Upper lobe of right lung (tissue), 1 donor: ENCODE measurements around the gene ENPP7. TPM values are rescaled to one million over a fixed set of nuclear protein-coding genes. Genes with fewer than 3 reads are reported as not detected.

Source experiments
- ATAC-seq: fragments of 200-7000 bp; cut with Tn5 transposase; one replicate; pipeline ENCODE4 v1.9.1; 2020; ENCODE audit warnings: mild to moderate bottlenecking, moderate library complexity
- DNase-seq: peaks from one replicate; pipeline ENCODE4 v3.0.0-alpha.2; 2020
- H3K27ac ChIP-seq: fragments of 200-600 bp; one replicate; pipeline ENCODE4 v1.8.0; 2022
- H3K27me3 ChIP-seq: fragments of 200-600 bp; one replicate; pipeline ENCODE4 v1.8.0; 2022; ENCODE audit warnings: mild to moderate bottlenecking
- H3K36me3 ChIP-seq: fragments of 200-600 bp; one replicate; pipeline ENCODE4 v1.8.0; 2022
- H3K4me1 ChIP-seq: fragments of 200-600 bp; one replicate; pipeline ENCODE4 v1.8.0; 2022
- H3K4me3 ChIP-seq: fragments of 200-600 bp; one replicate; pipeline ENCODE4 v1.8.0; 2022; ENCODE audit warnings: mild to moderate bottlenecking
- H3K9me3 ChIP-seq: fragments of 200-600 bp; one replicate; pipeline ENCODE4 v1.8.0; 2022
- intact Hi-C: fragments of 100-400 bp; cut with DNase I; formaldehyde crosslinking; loops from one replicate; pipeline ENCODE4 v1.11.0; 2022
- total RNA-seq: library from RNA; stranded (reverse); fragmentation: NEBNext Ultra II Directional; extraction: Animal tissue kit (Norgen Biotek cat#: 25700); gene quantifications from one replicate; pipeline ENCODE4 v1.2.1, GENCODE V29; 2021
- TF ChIP-seq, protein P1 (sequence below): fragments of 200-600 bp; IDR thresholded peaks from one replicate; pipeline ENCODE4 v1.8.0; 2022; ENCODE audit warnings: antibody characterized with exemption
- donor health status: DM: no; HTN: yes; CAD: no; lungs with severe emphysema.

Gene ENPP7
- total RNA-seq, 1 donor from 2014 or later, result not detected

DNA sequence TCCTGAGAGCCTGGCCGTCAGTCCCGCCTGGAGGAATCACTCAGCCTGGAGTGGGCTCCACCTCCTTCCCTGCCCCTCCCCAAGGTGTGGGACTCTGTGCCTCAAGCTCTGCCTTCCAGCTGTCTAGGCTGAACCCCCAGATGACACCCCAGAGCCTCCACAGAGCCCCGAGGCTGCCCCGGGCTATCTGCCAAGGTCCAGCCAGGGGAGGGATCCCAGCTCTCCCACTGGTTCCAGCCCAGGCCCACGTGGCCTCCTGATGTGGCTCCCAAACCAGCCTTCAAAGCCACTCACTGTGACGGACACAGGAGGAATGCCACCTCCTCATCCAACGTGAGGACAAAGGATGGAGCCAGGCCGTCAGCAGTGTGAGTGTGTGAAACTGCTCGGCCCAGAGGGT, 45.6 kb upstream of the ENPP7 start:
- Histone ChIP-seq H3K36me3 (no peaks in the 10 kb centered on the region), H3K4me3 (no peak overlapping the region), H3K27me3 (peaks cover 20% of the 10 kb centered on the region), H3K4me1 (no peaks in the 10 kb centered on the region), H3K9me3 (no peaks in the 10 kb centered on the region), H3K27ac (no peak overlapping the region)
- intact Hi-C loops, result no loop called here
- ATAC-seq (peak; percentile 6), DNase-seq (no peak)
- TF ChIP-seq, protein P1, sequence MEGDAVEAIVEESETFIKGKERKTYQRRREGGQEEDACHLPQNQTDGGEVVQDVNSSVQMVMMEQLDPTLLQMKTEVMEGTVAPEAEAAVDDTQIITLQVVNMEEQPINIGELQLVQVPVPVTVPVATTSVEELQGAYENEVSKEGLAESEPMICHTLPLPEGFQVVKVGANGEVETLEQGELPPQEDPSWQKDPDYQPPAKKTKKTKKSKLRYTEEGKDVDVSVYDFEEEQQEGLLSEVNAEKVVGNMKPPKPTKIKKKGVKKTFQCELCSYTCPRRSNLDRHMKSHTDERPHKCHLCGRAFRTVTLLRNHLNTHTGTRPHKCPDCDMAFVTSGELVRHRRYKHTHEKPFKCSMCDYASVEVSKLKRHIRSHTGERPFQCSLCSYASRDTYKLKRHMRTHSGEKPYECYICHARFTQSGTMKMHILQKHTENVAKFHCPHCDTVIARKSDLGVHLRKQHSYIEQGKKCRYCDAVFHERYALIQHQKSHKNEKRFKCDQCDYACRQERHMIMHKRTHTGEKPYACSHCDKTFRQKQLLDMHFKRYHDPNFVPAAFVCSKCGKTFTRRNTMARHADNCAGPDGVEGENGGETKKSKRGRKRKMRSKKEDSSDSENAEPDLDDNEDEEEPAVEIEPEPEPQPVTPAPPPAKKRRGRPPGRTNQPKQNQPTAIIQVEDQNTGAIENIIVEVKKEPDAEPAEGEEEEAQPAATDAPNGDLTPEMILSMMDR, result no peak

DNA sequence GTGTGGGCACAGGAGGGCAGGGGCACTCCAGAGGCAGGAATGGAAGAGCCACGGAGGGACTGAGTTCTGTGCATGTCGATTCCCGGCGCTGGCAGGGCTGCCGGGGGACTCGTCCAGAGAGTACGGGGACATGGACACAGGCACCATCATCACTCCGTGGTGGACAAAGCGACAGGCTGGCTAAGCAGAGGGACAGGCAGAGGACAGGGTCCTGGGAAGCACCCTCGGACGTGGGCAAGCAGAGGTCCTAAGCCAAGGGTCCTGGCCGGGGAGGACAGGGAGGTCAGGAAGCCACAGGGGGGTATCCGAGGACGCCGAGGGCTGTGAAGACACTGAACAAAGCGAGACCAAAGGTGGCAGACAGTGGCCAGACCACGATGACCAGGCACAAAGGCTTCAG, 44.3 kb upstream of the ENPP7 start:
- no peaks in the 10 kb centered on the region for H3K36me3 ChIP-seq
- intact Hi-C loops, result no loop called here
- H3K27ac ChIP-seq, result no peak overlapping the region
- TF ChIP-seq, protein P1, result no peak
- no peaks in the 10 kb centered on the region for H3K9me3 ChIP-seq
- no peak overlapping the region for H3K4me3 ChIP-seq
- H3K4me1 ChIP-seq, result peaks cover 3% of the 10 kb centered on the region
- DNase-seq (no peak), ATAC-seq (no peak)
- peaks cover 20% of the 10 kb centered on the region for H3K27me3 ChIP-seq

DNA sequence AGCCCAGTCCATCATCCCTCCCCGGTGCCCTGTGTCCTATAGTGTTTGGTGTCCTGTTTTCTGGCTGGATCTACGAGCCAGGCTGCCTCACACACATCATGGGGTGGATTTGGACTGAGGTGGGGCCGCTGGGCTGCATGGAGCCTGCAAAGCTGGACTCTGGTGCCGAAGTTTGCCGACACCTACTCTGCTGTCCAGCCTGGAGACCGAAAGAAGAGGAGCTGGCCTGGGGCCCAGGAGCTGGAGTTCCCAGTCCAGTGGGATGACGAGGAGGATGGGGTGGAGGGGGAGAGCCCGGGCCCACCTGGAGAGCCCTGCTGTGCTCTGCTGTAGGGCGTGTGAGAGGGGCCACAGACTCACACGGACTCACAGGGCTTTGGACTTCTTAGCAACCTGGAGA, 40.3 kb upstream of the ENPP7 start:
- intact Hi-C loops, result no loop called here
- H3K4me1 ChIP-seq, result peaks cover 12% of the 10 kb centered on the region
- no peaks in the 10 kb centered on the region for H3K36me3 ChIP-seq
- H3K27ac ChIP-seq, result no peak overlapping the region
- peaks cover 6% of the 10 kb centered on the region for H3K27me3 ChIP-seq
- ATAC-seq, result no peak
- no peak overlapping the region for H3K4me3 ChIP-seq
- DNase-seq, result no peak
- TF ChIP-seq, protein P1, result no peak
- no peaks in the 10 kb centered on the region for H3K9me3 ChIP-seq

DNA sequence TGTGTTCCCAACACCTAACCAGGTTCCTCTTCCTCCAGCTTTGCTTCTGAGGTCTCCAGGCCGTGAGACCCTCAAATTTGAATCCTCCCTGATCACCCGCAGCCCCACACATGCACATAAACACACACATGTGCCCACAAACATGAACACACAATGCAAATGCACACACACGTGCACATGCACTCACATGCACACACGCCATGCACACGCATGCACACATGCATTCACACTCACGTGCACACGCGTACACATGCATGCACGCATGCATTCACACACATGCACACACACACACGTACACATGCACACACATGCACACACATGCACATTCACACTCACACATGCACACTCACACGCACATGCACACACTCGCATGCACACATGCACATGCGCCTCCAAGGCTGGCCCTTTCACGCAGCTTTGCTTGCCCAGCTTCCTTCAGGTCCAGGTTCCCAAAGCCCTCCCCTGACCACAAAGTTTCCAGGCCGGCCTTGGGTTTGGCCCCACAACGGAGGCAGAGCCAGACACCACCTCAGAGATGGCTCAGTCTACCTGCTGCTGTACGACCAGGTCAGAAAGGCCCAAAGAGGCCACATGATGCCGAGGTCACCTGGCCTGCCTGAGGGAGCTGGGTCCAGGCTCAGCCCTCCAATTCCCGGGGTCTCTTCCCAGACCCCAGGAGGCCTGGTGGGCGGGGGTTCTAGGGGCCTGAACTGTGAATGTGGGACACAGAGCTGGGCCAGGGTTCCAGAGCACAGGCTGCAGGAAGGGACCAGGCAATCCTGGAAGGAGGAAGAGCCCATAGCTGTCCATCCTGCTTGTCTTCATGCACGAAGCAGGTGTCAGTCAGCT, 39.5 kb upstream of the ENPP7 start:
- H3K9me3 ChIP-seq, result no peaks in the 10 kb centered on the region
- DNase-seq (no peak), ATAC-seq (no peak)
- H3K27ac ChIP-seq, result no peak overlapping the region
- peaks cover under 1% of the 10 kb centered on the region for H3K27me3 ChIP-seq
- H3K4me3 ChIP-seq, result no peak overlapping the region
- no peaks in the 10 kb centered on the region for H3K36me3 ChIP-seq
- TF ChIP-seq, protein P1, result no peak
- H3K4me1 ChIP-seq, result peaks cover 19% of the 10 kb centered on the region
- intact Hi-C loops, result no loop called here

DNA sequence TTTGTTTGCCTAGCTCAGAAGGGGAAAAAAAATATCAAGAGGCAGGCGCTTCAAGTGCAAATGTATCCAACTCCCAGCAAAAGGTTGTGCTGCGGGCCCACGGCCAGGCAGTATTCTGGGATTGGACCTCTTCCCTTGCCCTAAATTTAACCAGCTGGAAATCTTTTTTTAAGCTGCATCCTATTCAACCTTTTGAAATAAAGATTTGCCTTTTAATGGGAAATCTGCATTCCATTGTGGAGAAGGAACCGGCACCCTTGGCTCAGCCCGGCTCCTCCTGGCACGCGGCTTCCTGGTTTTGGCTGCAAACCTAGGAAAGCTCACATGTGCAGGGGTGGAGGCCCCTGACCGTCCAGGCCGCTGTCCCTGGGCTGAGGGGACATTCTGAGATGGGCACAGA, 38.8 kb upstream of the ENPP7 start:
- ATAC-seq (no peak), DNase-seq (no peak)
- no peak overlapping the region for H3K4me3 ChIP-seq
- peaks cover 19% of the 10 kb centered on the region for H3K4me1 ChIP-seq
- H3K27me3 ChIP-seq, result no peaks in the 10 kb centered on the region
- H3K36me3 ChIP-seq, result no peaks in the 10 kb centered on the region
- TF ChIP-seq, protein P1, result no peak
- no peaks in the 10 kb centered on the region for H3K9me3 ChIP-seq
- intact Hi-C loops, result no loop called here
- no peak overlapping the region for H3K27ac ChIP-seq
